Measurements from ENCODE around the gene DLG1.

DLG1 gene

GRCh38 chr3:197008436-197009209 lies 289.8 kb downstream of the DLG1 start:
- no peak for DNase-seq

GRCh38 chr3:197007953-197008352 lies 290.5 kb downstream of the DLG1 start:
- DNase-seq: no peak

GRCh38 chr3:197007296-197007940 lies 291.0 kb downstream of the DLG1 start:
- DNase-seq: no peak

- DNase-seq: no peak
Measured at GRCh38 chr3:197006860-197007259, 291.6 kb downstream of the DLG1 start.

- no peak for DNase-seq
Measured at GRCh38 chr3:197006446-197006845, 292.0 kb downstream of the DLG1 start.

- DNase-seq: peak; percentile 57
Measured at GRCh38 chr3:197003461-197004385, 294.7 kb downstream of the DLG1 start.

GRCh38 chr3:197002701-197003454 lies 295.5 kb downstream of the DLG1 start:
- DNase-seq: peak; percentile 78

- peak; percentile 21 for DNase-seq
Measured at GRCh38 chr3:197001972-197002700, 296.3 kb downstream of the DLG1 start.

- DNase-seq: no peak
Measured at GRCh38 chr3:197001106-197001971, 297.1 kb downstream of the DLG1 start.

- DNase-seq: no peak
Measured at GRCh38 chr3:197000211-197000610, 298.2 kb downstream of the DLG1 start.

- no peak for DNase-seq
Measured at GRCh38 chr3:196998966-196999760, 299.2 kb downstream of the DLG1 start.

- no peak for DNase-seq
Measured at GRCh38 chr3:196997311-196997710, 301.1 kb downstream of the DLG1 start.

GRCh38 chr3:196996454-196997265 lies 301.8 kb downstream of the DLG1 start:
- DNase-seq: no peak

GRCh38 chr3:196995646-196996355 lies 302.6 kb downstream of the DLG1 start:
- no peak for DNase-seq

GRCh38 chr3:196995027-196995426 lies 303.4 kb downstream of the DLG1 start:
- no peak for DNase-seq

- DNase-seq: no peak
Measured at GRCh38 chr3:196994056-196994455, 304.4 kb downstream of the DLG1 start.

All from hematopoietic multipotent progenitor cell treated with erythropoietin and hydrocortisone succinate and interleukin-3 and kit ligand, for 6 days (in vitro differentiated cells).